Measurements from ENCODE around the gene TCF3.

TCF3 gene

GRCh38 chr19:1634938-1635243, 17.5 kb downstream of the TCF3 start:
- no peak overlapping the region for H3K27ac Mint-ChIP-seq
- no peaks in the 10 kb centered on the region for H3K9me3 Mint-ChIP-seq
- peaks cover 63% of the 10 kb centered on the region for H3K36me3 Mint-ChIP-seq (ENCODE audit: low read depth)
- no peak overlapping the region for H3K4me3 Mint-ChIP-seq
- H3K27me3 Mint-ChIP-seq (ENCODE audit: low read depth), result no peaks in the 10 kb centered on the region
- H3K4me1 Mint-ChIP-seq, result no peaks in the 10 kb centered on the region
- no peak for TF ChIP-seq CTCF (IDR thresholded peaks at IDR 0.05; ENCODE audit: unreplicated experiment in 3 of 3)

- peaks cover 58% of the 10 kb centered on the region for H3K36me3 Mint-ChIP-seq (ENCODE audit: low read depth)
- H3K27ac Mint-ChIP-seq, result no peak overlapping the region
- no peak overlapping the region for H3K4me3 Mint-ChIP-seq
- no peaks in the 10 kb centered on the region for H3K27me3 Mint-ChIP-seq (ENCODE audit: low read depth)
- H3K4me1 Mint-ChIP-seq, result no peaks in the 10 kb centered on the region
- H3K9me3 Mint-ChIP-seq, result no peaks in the 10 kb centered on the region
- no peak for TF ChIP-seq CTCF (IDR thresholded peaks at IDR 0.05; ENCODE audit: unreplicated experiment in 3 of 3)
Observed at GRCh38 chr19:1634242-1634937, 18.0 kb downstream of the TCF3 start.

GRCh38 chr19:1633269-1633826, 19.1 kb downstream of the TCF3 start:
- Mint-ChIP-seq H3K4me3 (no peak overlapping the region), H3K36me3 (ENCODE audit: low read depth) (peaks cover 49% of the 10 kb centered on the region), H3K9me3 (no peaks in the 10 kb centered on the region), H3K27ac (no peak overlapping the region), H3K4me1 (no peaks in the 10 kb centered on the region), H3K27me3 (ENCODE audit: low read depth) (no peaks in the 10 kb centered on the region)
- no peak for TF ChIP-seq CTCF (IDR thresholded peaks at IDR 0.05; ENCODE audit: unreplicated experiment in 3 of 3)

GRCh38 chr19:1632462-1633268, 19.8 kb downstream of the TCF3 start:
- H3K9me3 Mint-ChIP-seq, result no peaks in the 10 kb centered on the region
- no peak overlapping the region for H3K27ac Mint-ChIP-seq
- no peaks in the 10 kb centered on the region for H3K4me1 Mint-ChIP-seq
- H3K36me3 Mint-ChIP-seq (ENCODE audit: low read depth), result peaks cover 42% of the 10 kb centered on the region
- no peaks in the 10 kb centered on the region for H3K27me3 Mint-ChIP-seq (ENCODE audit: low read depth)
- TF ChIP-seq CTCF (IDR thresholded peaks at IDR 0.05; ENCODE audit: unreplicated experiment in 3 of 3), result no peak
- no peak overlapping the region for H3K4me3 Mint-ChIP-seq

GRCh38 chr19:1631557-1632100, 20.8 kb downstream of the TCF3 start:
- no peak for TF ChIP-seq CTCF (IDR thresholded peaks at IDR 0.05; ENCODE audit: unreplicated experiment in 3 of 3)
- Mint-ChIP-seq H3K36me3 (ENCODE audit: low read depth) (peaks cover 32% of the 10 kb centered on the region), H3K4me1 (no peaks in the 10 kb centered on the region), H3K9me3 (no peaks in the 10 kb centered on the region), H3K4me3 (no peak overlapping the region), H3K27me3 (ENCODE audit: low read depth) (no peaks in the 10 kb centered on the region), H3K27ac (no peak overlapping the region)

All from nephron (organoid).